Liver (tissue), 9 donors: ENCODE measurements around the gene NHERF2. TPM values are rescaled to one million over a fixed set of nuclear protein-coding genes. Genes with fewer than 3 reads are reported as not detected.

Source experiments
- DNase-seq: peaks from one replicate; pipeline ENCODE4 v3.0.0-alpha.2; 2017; ENCODE audit warnings: low spot score
- H3K27ac ChIP-seq, 2 donors: one replicate each; pipeline ENCODE4 v1.7.0; 2013; ENCODE audit warnings: inconsistent platforms in 2 of 2, low read length in 2 of 2, control low read depth in 1 of 2, low read depth in 1 of 2, mild to moderate bottlenecking in 1 of 2
- H3K27me3 ChIP-seq, 4 donors: one replicate each; pipeline versions ENCODE4 v1.6.1 to v1.7.0; 2013; ENCODE audit warnings: low read length in 3 of 4, inconsistent platforms in 1 of 4, mild to moderate bottlenecking in 1 of 4, moderate library complexity in 1 of 4; ENCODE audit not compliant: control insufficient read depth in 4 of 4, insufficient read depth in 4 of 4
- H3K36me3 ChIP-seq, 4 donors: one replicate each; pipeline versions ENCODE4 v1.6.1 to v1.7.0; 2013; ENCODE audit warnings: low read length in 3 of 4, mild to moderate bottlenecking in 3 of 4, low read depth in 1 of 4, moderate library complexity in 1 of 4; ENCODE audit not compliant: control insufficient read depth in 4 of 4, insufficient read depth in 3 of 4
- H3K4me1 ChIP-seq, 4 donors: one replicate each; pipeline versions ENCODE4 v1.6.1 to v1.7.0; 2013; ENCODE audit warnings: low read length in 3 of 4, mild to moderate bottlenecking in 3 of 4, moderate library complexity in 1 of 4; ENCODE audit not compliant: control insufficient read depth in 4 of 4, insufficient read depth in 4 of 4
- H3K4me3 ChIP-seq, 3 donors: one replicate each; pipeline versions ENCODE4 v1.6.1 to v1.7.0; 2013; ENCODE audit warnings: low read length in 3 of 3, control low read depth in 1 of 3, low read depth in 1 of 3, mild to moderate bottlenecking in 1 of 3
- H3K9ac ChIP-seq, 2 donors: one replicate each; pipeline ENCODE4 v1.7.0; 2013; ENCODE audit warnings: low read length in 2 of 2, mild to moderate bottlenecking in 2 of 2, moderate library complexity in 2 of 2, control low read depth in 1 of 2, low read depth in 1 of 2
- H3K9me3 ChIP-seq, 4 donors: one replicate each; pipeline versions ENCODE4 v1.6.1 to v1.7.0; 2013; ENCODE audit warnings: low read length in 3 of 4; ENCODE audit not compliant: control insufficient read depth in 4 of 4
- EGR1 ChIP-seq, 2 donors: IDR thresholded peaks; 2 replicates each; pipeline ENCODE4 v1.6.1; 2016 to 2018; ENCODE audit warnings: antibody characterized with exemption in 2 of 2, low read depth in 2 of 2
- FOXA1 ChIP-seq: IDR thresholded peaks from 2 replicates; pipeline ENCODE4 v1.6.1; 2016; ENCODE audit warnings: antibody characterized with exemption
- FOXA2 ChIP-seq: IDR thresholded peaks from 2 replicates; pipeline ENCODE4 v1.6.1; 2016; ENCODE audit warnings: antibody characterized with exemption
- HNF4A ChIP-seq, 2 donors: conservative IDR thresholded peaks; 2 replicates each; pipeline ENCODE4 v1.6.1; 2016; ENCODE audit warnings: antibody characterized with exemption in 2 of 2, mild to moderate bottlenecking in 2 of 2
- HNF4G ChIP-seq: IDR thresholded peaks from 2 replicates; pipeline ENCODE4 v1.6.1; 2016; ENCODE audit warnings: antibody characterized with exemption
- JUND ChIP-seq, 2 donors: IDR thresholded peaks; 2 replicates each; pipeline ENCODE4 v1.6.1; 2016; ENCODE audit warnings: antibody characterized with exemption in 2 of 2
- RAD21 ChIP-seq, 2 donors: IDR thresholded peaks; 2 replicates each; pipeline ENCODE4 v1.6.1; 2016; ENCODE audit warnings: antibody characterized with exemption in 2 of 2, mild to moderate bottlenecking in 2 of 2
- RXRA ChIP-seq, 2 donors: IDR thresholded peaks; 2 replicates each; pipeline ENCODE4 v1.6.1; 2017 to 2018; ENCODE audit warnings: antibody characterized with exemption in 2 of 2, mild to moderate bottlenecking in 1 of 2
- SP1 ChIP-seq: IDR thresholded peaks from 2 replicates; pipeline ENCODE4 v1.6.1; 2018; ENCODE audit warnings: antibody characterized with exemption, mild to moderate bottlenecking
- TAF1 ChIP-seq: conservative IDR thresholded peaks from 2 replicates; pipeline ENCODE4 v1.6.1; 2016; ENCODE audit warnings: antibody characterized with exemption, mild to moderate bottlenecking
- YY1 ChIP-seq: IDR thresholded peaks from 2 replicates; pipeline ENCODE4 v1.6.1; 2016; ENCODE audit warnings: antibody characterized with exemption, mild to moderate bottlenecking
- WGBS: extraction: QIAGEN DNeasy Blood & Tissue Kit; methylation state at CpG from one replicate; pipeline ENCODE4 v1.1.7; 2013; 5-methylcytosine and 5-hydroxymethylcytosine counted together
- polyA plus RNA-seq, 2 donors: library from polyadenylated mRNA; stranded (reverse) in 1 of 2; unstranded in 1 of 2; fragments of 200-250 nt in 1 of 2; fragments of >200 nt in 1 of 2; fragmentation: Nextera tagmentation in 1 of 2; extraction: Ambion mirVana in 1 of 2; gene quantifications; one replicate each; pipeline versions ENCODE4 v1.2.1 to v1.2.3, GENCODE V29; 2013 to 2015
- total RNA-seq, 2 donors: library from RNA; depleted of rRNA; stranded (reverse); fragments of >200 nt; gene quantifications; one replicate each; pipeline ENCODE4 v1.2.3, GENCODE V29; 2014
- TF ChIP-seq, protein P1 (sequence below): fragments of 150-350 bp; IDR thresholded peaks from 2 replicates; pipeline ENCODE4 v1.5.1; 2017; ENCODE audit warnings: improper control_type of control experiment, low read depth, low read length; ENCODE audit not compliant: missing input control
- TF ChIP-seq, protein P2 (sequence below): IDR thresholded peaks from 2 replicates; pipeline ENCODE4 v1.6.1; 2016; ENCODE audit warnings: antibody characterized with exemption
- TF ChIP-seq, protein P3 (sequence below): IDR thresholded peaks from 2 replicates; pipeline ENCODE4 v1.6.1; 2016; ENCODE audit warnings: antibody characterized with exemption
- donor health status: healthy.
- donor health status: healthy.
- donor health status: healthy.
- donor health status: healthy.
- donor health status: healthy.

The NHERF2 gene
- total and polyA plus RNA-seq, 4 donors, result 36.6 to 205 (median 74.1) TPM

DNA sequence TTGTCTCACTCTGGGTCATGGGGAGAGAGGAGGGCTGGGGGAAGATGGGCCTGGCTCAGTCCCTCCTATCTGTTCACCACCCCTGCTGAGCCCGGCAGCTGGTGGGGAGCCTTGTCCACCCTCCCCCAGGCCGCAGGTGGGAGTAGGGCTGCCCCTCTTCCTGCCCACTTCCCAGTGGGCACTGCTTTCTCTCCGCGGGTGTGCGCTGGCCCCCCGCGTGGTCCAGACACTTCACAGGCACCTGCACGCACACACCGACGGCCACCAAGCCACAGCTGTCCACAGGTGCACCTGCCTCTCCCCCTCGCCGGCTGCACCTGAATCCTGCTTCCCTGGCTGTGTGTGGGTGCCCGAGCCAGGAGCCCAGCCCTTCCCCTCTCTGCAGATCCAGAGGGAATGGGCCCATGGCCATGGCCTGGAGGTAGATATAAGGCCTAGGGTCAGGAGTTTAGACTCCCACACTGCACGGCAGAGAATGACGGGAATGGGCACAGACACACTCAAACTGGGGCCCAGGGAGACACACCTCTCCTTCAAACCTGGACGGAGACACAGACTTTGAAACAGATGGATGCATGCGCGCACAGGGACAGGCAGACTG lies 2.0 kb downstream of the NHERF2 start:
- Histone ChIP-seq H3K4me1 (peaks cover 22 to 85% (median 65%) of the 10 kb centered on the region in 4 donors), H3K9ac (peak overlapping the region; percentile 64 to 94)

DNA sequence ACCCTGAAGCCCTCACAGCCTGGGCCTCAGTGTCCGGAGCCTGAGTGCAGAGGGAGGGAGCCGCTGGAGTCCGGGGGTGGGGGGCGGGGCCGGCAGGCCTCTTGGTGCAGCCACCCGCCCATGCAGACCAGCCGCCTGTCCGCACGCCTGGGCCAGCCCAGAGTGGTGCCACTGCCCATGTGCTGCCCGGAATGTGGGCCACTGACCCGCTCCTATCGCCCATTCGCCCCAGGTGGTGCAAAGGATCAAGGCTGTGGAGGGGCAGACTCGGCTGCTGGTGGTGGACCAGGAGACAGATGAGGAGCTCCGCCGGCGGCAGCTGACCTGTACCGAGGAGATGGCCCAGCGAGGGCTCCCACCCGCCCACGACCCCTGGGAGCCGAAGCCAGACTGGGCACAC lies 2.6 kb downstream of the NHERF2 start:
- Histone ChIP-seq H3K27ac (peak overlapping the region; percentile 68 to 84), H3K9ac (peak overlapping the region; percentile 75 to 94), H3K36me3 (no peaks in the 10 kb centered on the region), H3K4me1 (peaks cover 24 to 82% (median 65%) of the 10 kb centered on the region in 4 donors), H3K9me3 (no peaks in the 10 kb centered on the region), H3K27me3 (no peaks in the 10 kb centered on the region), H3K4me3 (peak overlapping the region; percentile 41 to 99 (median 47))
- no peak for DNase-seq
- 27% methylated on average over 22 of the region's 22 CpGs for WGBS
- TF ChIP-seq, protein P1, sequence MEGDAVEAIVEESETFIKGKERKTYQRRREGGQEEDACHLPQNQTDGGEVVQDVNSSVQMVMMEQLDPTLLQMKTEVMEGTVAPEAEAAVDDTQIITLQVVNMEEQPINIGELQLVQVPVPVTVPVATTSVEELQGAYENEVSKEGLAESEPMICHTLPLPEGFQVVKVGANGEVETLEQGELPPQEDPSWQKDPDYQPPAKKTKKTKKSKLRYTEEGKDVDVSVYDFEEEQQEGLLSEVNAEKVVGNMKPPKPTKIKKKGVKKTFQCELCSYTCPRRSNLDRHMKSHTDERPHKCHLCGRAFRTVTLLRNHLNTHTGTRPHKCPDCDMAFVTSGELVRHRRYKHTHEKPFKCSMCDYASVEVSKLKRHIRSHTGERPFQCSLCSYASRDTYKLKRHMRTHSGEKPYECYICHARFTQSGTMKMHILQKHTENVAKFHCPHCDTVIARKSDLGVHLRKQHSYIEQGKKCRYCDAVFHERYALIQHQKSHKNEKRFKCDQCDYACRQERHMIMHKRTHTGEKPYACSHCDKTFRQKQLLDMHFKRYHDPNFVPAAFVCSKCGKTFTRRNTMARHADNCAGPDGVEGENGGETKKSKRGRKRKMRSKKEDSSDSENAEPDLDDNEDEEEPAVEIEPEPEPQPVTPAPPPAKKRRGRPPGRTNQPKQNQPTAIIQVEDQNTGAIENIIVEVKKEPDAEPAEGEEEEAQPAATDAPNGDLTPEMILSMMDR, result no peak
- TF ChIP-seq SP1, result no peak
- TF ChIP-seq HNF4G, result no peak
- no peak for TF ChIP-seq FOXA1
- TF ChIP-seq HNF4A (conservative IDR thresholded peaks at IDR 0.05), result peak; percentile 54 to 76
- peak; percentile 50 for TF ChIP-seq YY1
- TF ChIP-seq EGR1 (IDR thresholded peaks at IDR 0.05; ENCODE audit: low read depth in 2 of 2), result peak; percentile 35 to 82
- no peak for TF ChIP-seq JUND (IDR thresholded peaks at IDR 0.05)
- TF ChIP-seq TAF1, result no peak
- TF ChIP-seq RXRA (IDR thresholded peaks at IDR 0.05), result peak in 1 of 2 donors; percentile 67
- TF ChIP-seq, protein P2, sequence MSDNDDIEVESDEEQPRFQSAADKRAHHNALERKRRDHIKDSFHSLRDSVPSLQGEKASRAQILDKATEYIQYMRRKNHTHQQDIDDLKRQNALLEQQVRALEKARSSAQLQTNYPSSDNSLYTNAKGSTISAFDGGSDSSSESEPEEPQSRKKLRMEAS, result peak; percentile 20

More for the DNA sequence above, 2.0 kb downstream of the NHERF2 start:
- H3K27me3 ChIP-seq, result no peaks in the 10 kb centered on the region
- peak overlapping the region; percentile 49 to 65 for H3K27ac ChIP-seq
- H3K4me3 ChIP-seq, result peak overlapping the region; percentile 46 to 99 (median 89)
- TF ChIP-seq EGR1 (IDR thresholded peaks at IDR 0.05; ENCODE audit: low read depth in 2 of 2) (no peak), HNF4A (conservative IDR thresholded peaks at IDR 0.05) (no peak), YY1 (no peak), TAF1 (no peak), RAD21 (IDR thresholded peaks at IDR 0.05) (no peak), FOXA2 (no peak)
- TF ChIP-seq, protein P3, sequence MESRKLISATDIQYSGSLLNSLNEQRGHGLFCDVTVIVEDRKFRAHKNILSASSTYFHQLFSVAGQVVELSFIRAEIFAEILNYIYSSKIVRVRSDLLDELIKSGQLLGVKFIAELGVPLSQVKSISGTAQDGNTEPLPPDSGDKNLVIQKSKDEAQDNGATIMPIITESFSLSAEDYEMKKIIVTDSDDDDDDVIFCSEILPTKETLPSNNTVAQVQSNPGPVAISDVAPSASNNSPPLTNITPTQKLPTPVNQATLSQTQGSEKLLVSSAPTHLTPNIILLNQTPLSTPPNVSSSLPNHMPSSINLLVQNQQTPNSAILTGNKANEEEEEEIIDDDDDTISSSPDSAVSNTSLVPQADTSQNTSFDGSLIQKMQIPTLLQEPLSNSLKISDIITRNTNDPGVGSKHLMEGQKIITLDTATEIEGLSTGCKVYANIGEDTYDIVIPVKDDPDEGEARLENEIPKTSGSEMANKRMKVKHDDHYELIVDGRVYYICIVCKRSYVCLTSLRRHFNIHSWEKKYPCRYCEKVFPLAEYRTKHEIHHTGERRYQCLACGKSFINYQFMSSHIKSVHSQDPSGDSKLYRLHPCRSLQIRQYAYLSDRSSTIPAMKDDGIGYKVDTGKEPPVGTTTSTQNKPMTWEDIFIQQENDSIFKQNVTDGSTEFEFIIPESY, result no peak
- TF ChIP-seq, protein P1, result no peak
- TF ChIP-seq, protein P2, result no peak
- 47% methylated on average over 18 of the region's 18 CpGs for WGBS
- DNase-seq, result no peak
- no peaks in the 10 kb centered on the region for H3K9me3 ChIP-seq
- H3K36me3 ChIP-seq, result no peaks in the 10 kb centered on the region
